Globus pallidus (tissue), 1 donor: ENCODE data around the gene SLC66A2.
"Not testable (repeated sequence)": the region's sequence is repeated elsewhere in the genome, so short reads cannot be mapped to it uniquely, and the experiment has no call there.

ENCODE experiments used
- DNase-seq: peaks from one replicate; pipeline ENCODE4 v3.0.0-alpha.2; 2015; ENCODE audit warnings: low spot score

Gene SLC66A2

GRCh38 chr18:79866889-79867574 lies 84.4 kb downstream of the SLC66A2 start:
- DNase-seq, result no peak

GRCh38 chr18:79865951-79866350 lies 85.5 kb downstream of the SLC66A2 start:
- DNase-seq, result not testable (repeated sequence)

GRCh38 chr18:79864955-79865354 lies 86.5 kb downstream of the SLC66A2 start:
- DNase-seq, result not testable (repeated sequence)

- no peak for DNase-seq
Measured at GRCh38 chr18:79864006-79864725, 87.3 kb downstream of the SLC66A2 start.

- no peak for DNase-seq
Measured at GRCh38 chr18:79863161-79864005, 88.1 kb downstream of the SLC66A2 start.

- no peak for DNase-seq
Measured at GRCh38 chr18:79862562-79862961, 88.9 kb downstream of the SLC66A2 start.

- no peak for DNase-seq
Measured at GRCh38 chr18:79861687-79862086, 89.8 kb downstream of the SLC66A2 start.

- DNase-seq, result no peak
Measured at GRCh38 chr18:79859314-79859713, 92.1 kb downstream of the SLC66A2 start.

GRCh38 chr18:79857082-79857671 lies 94.3 kb downstream of the SLC66A2 start:
- DNase-seq, result peak; percentile 19

GRCh38 chr18:79856119-79857007 lies 95.1 kb downstream of the SLC66A2 start:
- DNase-seq, result no peak

- no peak for DNase-seq
Measured at GRCh38 chr18:79855147-79855933, 96.1 kb downstream of the SLC66A2 start.

GRCh38 chr18:79853993-79854364 lies 97.5 kb downstream of the SLC66A2 start:
- DNase-seq, result no peak

- DNase-seq, result no peak
Measured at GRCh38 chr18:79853303-79853992, 98.0 kb downstream of the SLC66A2 start.

GRCh38 chr18:79852561-79853302 lies 98.7 kb downstream of the SLC66A2 start:
- DNase-seq, result no peak
